ENCODE measurements around the gene OSBPL7.

DNA sequence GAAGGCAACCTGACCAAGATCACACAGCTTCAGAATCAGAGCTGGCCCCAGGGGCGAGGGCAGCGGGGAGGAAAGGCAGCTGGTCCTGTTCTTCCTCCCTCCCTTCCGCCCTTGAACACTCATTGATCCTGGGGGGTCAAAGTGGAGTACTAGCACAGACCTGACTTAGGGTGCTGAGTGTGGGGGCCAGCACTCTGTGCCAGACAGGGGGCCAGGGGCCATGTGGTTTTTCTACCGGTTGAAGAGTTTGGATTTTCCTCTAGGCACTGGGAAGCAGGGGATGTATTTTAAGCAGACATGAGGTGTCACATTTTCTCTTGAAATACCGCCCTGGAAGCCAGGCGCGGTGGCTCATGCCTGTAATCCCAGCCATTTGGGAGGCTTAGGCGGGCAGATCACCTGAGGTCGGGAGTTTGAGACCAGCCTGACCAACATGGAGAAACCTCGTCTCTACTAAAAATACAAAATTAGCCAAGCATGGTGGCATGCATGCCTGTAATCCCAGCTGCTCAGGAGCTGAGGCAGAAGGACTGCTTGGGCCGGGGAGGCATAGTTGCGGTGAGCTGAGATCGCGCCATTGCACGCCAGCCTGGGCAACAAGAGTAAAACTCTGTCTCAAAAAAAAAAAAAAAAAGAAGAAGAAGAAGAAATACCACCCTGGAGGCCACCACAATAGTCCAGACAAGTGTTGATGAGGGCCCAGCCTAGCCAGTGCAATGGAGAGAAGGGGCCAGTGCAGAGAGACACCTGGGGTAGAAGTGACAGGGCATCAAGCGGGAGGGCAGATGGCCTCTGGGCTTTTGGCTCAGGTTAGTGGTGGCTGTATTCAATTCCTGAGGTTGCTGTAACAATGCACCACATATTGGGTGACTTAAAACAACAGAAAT lies 15.3 kb downstream of the OSBPL7 start:
- TF ChIP-seq POLR2A (IDR thresholded peaks at IDR 0.05) = no peak
- TF ChIP-seq CTCF (IDR thresholded peaks at IDR 0.05) = no peak

All from gastroesophageal sphincter (tissue), 3 donors.